HepG2 (cell line): Measurements from ENCODE around the gene SPON2. TPM values are rescaled to one million over a fixed set of nuclear protein-coding genes. Genes with fewer than 3 reads are reported as not detected.

Experiments used
- ATAC-seq: fragments of 200-7000 bp; cut with Tn5 transposase; 3 replicates; pipeline ENCODE4 v1.9.1; 2020; ENCODE audit warnings: mild to moderate bottlenecking, moderate library complexity
- BruUV-seq: library from RNA; stranded (reverse); fragments of 400-500 nt; replicated peaks from 2 replicates; lab custom pipeline; 2021; lab: Mats Ljungman, UMichigan
- CTCF ChIA-PET: fragments of 300-600 bp; formaldehyde crosslinking; extraction: SDS; loops from one replicate; lab custom pipeline; 2021; ENCODE audit warnings: low total read pairs, inconsistent platforms, low intra/inter-chr PET ratio; lab: Yijun Ruan, JAX
- POLR2A ChIA-PET: fragments of 350-600 bp; sonication (Branson Sonifier 250); formaldehyde crosslinking; loops from one replicate; lab custom pipeline; 2020; ENCODE audit warnings: antibody characterized with exemption, inconsistent platforms; lab: Yijun Ruan, JAX
- DNase-seq: peaks from one replicate; pipeline ENCODE4 v3.0.0-alpha.2; 2015; ENCODE audit warnings: low spot score
- FAIRE-seq: peaks from 3 replicates; lab custom pipeline; 2011; peaks lifted over from hg19 to GRCh38; lab: Jason Lieb, UNC
- H2AFZ ChIP-seq: one replicate; pipeline ENCODE4 v1.6.1; 2011; ENCODE audit warnings: low read length, inconsistent platforms
- H3K27ac ChIP-seq: fragments of 300-600 bp; 3 replicates; pipeline ENCODE4 v1.8.0; 2011; ENCODE audit warnings: mixed run types, mild to moderate bottlenecking, mixed read lengths, low read length, inconsistent platforms; ENCODE audit not compliant: insufficient read depth; ENCODE audit errors: extremely low read length
- H3K27me3 ChIP-seq, 2 experiments: fragments of 200-600 bp in 1 of 2; 2 replicates in 1 of 2; 3 replicates in 1 of 2; pipeline versions ENCODE4 v1.6.0 to v1.8.0; 2011; ENCODE audit warnings: low read length in 2 of 2, mild to moderate bottlenecking in 2 of 2, moderate library complexity in 2 of 2, inconsistent platforms in 1 of 2; ENCODE audit not compliant: insufficient read depth in 2 of 2, control insufficient read depth in 1 of 2
- H3K36me3 ChIP-seq, 2 experiments: fragments of 200-600 bp in 1 of 2; replicated peaks in 1 of 2; 2 replicates in 1 of 2; 3 replicates in 1 of 2; pipeline versions ENCODE4 v1.5.1 to v1.8.0; 2011; ENCODE audit warnings: low read length in 2 of 2, inconsistent platforms in 1 of 2; ENCODE audit not compliant: insufficient read depth in 2 of 2, control insufficient read depth in 1 of 2
- H3K4me1 ChIP-seq: 2 replicates; pipeline ENCODE4 v1.5.1; 2012; ENCODE audit warnings: low read length, inconsistent platforms; ENCODE audit not compliant: insufficient read depth
- H3K4me2 ChIP-seq: 2 replicates; pipeline ENCODE4 v1.6.0; 2011; ENCODE audit warnings: low read depth, low read length, inconsistent platforms
- H3K4me3 ChIP-seq, 3 experiments: fragments of 200-600 bp in 1 of 3; sonication (generic), shearing (Covaris generic) in 1 of 3; replicated peaks in 1 of 3; 2 replicates each; pipeline ENCODE4 v1.5.1; 2011 to 2016; ENCODE audit warnings: low read length in 3 of 3, inconsistent platforms in 2 of 3, low read depth in 2 of 3, mild to moderate bottlenecking in 2 of 3, control low read depth in 1 of 3, mixed read lengths in 1 of 3; ENCODE audit not compliant: insufficient read depth in 1 of 3
- H3K79me2 ChIP-seq: one replicate; pipeline ENCODE4 v1.6.1; 2011; ENCODE audit warnings: low read length, inconsistent platforms; ENCODE audit not compliant: insufficient read depth
- H3K9ac ChIP-seq: 2 replicates; pipeline ENCODE4 v1.6.0; 2011; ENCODE audit warnings: mild to moderate bottlenecking, low read depth, low read length, inconsistent platforms; ENCODE audit not compliant: insufficient read depth
- H3K9me3 ChIP-seq: 2 replicates; pipeline ENCODE4 v1.5.1; 2012; ENCODE audit warnings: mild to moderate bottlenecking, low read length
- H4K20me1 ChIP-seq: 2 replicates; pipeline ENCODE4 v1.6.0; 2011; ENCODE audit warnings: inconsistent platforms, mild to moderate bottlenecking, low read length, moderate library complexity; ENCODE audit not compliant: insufficient read depth
- AGO1 ChIP-seq: fragments of 200-400 bp; formaldehyde crosslinking; IDR thresholded peaks from 2 replicates; pipeline ENCODE4 v1.6.1; 2017; ENCODE audit warnings: mild to moderate bottlenecking, low read depth, low read length, moderate library complexity; ENCODE audit not compliant: poor library complexity, severe bottlenecking
- AGO2 ChIP-seq: fragments of 200-400 bp; formaldehyde crosslinking; optimal IDR thresholded peaks from 2 replicates; pipeline ENCODE3; 2017; ENCODE audit warnings: mild to moderate bottlenecking, low read depth, low read length, moderate library complexity
- HIC2 ChIP-seq: sonication (generic); formaldehyde crosslinking; IDR thresholded peaks from 2 replicates; pipeline ENCODE4 v1.9.0; 2022; ENCODE audit warnings: low read depth, missing genetic modification reagents
- HNRNPL ChIP-seq: fragments of 200-400 bp; formaldehyde crosslinking; IDR thresholded peaks from 2 replicates; pipeline ENCODE4 v1.6.1; 2017; ENCODE audit warnings: mild to moderate bottlenecking, low read depth, low read length
- SIN3A ChIP-seq: IDR thresholded peaks from 2 replicates; pipeline ENCODE4 v1.6.1; 2011; ENCODE audit warnings: low read depth, mild to moderate bottlenecking, control low read depth, low read length, borderline replicate concordance
- ZBTB14 ChIP-seq: sonication (generic); formaldehyde crosslinking; IDR thresholded peaks from 2 replicates; pipeline ENCODE4 v1.4.0; 2020; ENCODE audit warnings: missing genetic modification reagents
- WGBS: methylation state at CpG from one replicate; pipeline ENCODE4 v1.1.6; 2017; ENCODE audit warnings: low lambda C conversion rate; 5-methylcytosine and 5-hydroxymethylcytosine counted together
- in situ Hi-C: cut with HindIII; loops from 2 replicates; pipeline ENCODE4 v1.10.0; 2017; ENCODE audit warnings: low pct_unique_long_range_greater_than_20kb; ENCODE audit not compliant: extremely low pct_ligation_motif_present
- intact Hi-C: fragments of 100-400 bp; cut with micrococcal nuclease; formaldehyde crosslinking; loops from one replicate; pipeline ENCODE4 v1.10.0; 2022; ENCODE audit not compliant: unreplicated experiment
- polyA plus RNA-seq, 8 experiments: library from polyadenylated mRNA; depleted of rRNA in 3 of 8; stranded (reverse) in 7 of 8; unstranded in 1 of 8; fragments of >200 nt; fragmentation: Illumina TruSeq in 4 of 8; extraction: Trizol in 4 of 8; gene quantifications; 2 replicates each; pipeline versions ENCODE4 v1.2.1 to v1.2.3, GENCODE V29; 2011 to 2016; ENCODE audit warnings: low read depth in 4 of 8, missing spikeins in 1 of 8, mixed read lengths in 1 of 8; ENCODE audit not compliant: insufficient read depth in 1 of 8
- total RNA-seq, 5 experiments: library from RNA; depleted of rRNA; stranded (reverse); fragments of >200 nt; fragmentation: Illumina TruSeq; extraction: Trizol; gene quantifications; 2 replicates each; pipeline ENCODE4 v1.2.3, GENCODE V29; 2016; ENCODE audit warnings: low read depth in 1 of 5
- TF ChIP-seq, protein P1 (sequence below): sonication (generic); formaldehyde crosslinking; IDR thresholded peaks from 2 replicates; pipeline ENCODE4 v1.4.0; 2020; ENCODE audit warnings: mild to moderate bottlenecking, missing genetic modification reagents
- TF ChIP-seq, protein P2 (sequence below): sonication (generic); formaldehyde crosslinking; IDR thresholded peaks from 2 replicates; pipeline ENCODE4 v1.4.0; 2020; ENCODE audit warnings: missing genetic modification reagents, borderline replicate concordance
- TF ChIP-seq, protein P3 (sequence below): sonication (generic); formaldehyde crosslinking; IDR thresholded peaks from 2 replicates; pipeline ENCODE4 v1.4.0; 2020; ENCODE audit warnings: missing genetic modification reagents

Gene SPON2
- total and polyA plus RNA-seq, 2 of the 13 experiments (the other 11 are each of a cell fraction or from before 2014, with no cell fraction given), result 17.4 to 55.2 TPM

DNA sequence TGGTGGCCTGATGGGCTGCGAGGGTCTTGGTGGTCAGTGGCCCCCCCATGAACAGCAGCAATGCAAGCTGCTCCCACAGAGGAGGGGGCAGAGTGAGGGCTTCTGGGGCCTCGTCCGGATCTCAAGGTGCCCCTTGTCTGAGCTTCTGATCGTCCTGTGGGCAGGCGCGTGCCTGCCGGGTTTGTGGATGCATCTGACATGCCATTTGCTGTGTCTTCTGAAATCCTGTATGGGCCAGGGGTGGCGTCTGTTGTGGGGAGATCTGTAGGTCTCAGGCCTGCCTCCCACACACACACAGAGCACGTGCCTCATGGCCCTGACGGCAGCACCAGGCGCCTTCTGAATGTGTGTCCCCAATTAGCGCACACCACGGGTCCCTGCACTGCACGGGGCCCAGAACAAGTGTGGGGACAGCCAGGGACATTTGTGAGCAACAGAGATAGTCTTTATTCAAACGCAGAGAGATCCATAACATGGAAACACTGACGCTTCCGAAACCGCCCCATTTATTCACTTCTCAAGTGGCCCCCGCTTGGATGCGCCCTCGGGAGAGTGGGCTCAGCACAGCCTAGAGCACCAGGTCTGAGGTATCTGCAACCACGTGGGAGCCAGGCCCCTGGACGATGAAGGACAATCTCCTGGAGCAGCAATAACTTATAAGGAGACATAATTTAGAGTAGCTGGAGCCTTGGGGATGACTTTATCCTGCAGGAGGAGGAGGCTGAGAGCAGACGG, 5.7 kb downstream of the SPON2 start:
- Histone ChIP-seq H4K20me1 (no peaks in the 10 kb centered on the region), H3K9ac (no peak overlapping the region), H3K36me3 (peaks cover 3 to 9% of the 10 kb centered on the region in 2 experiments; a peak in 2 of 5 replicates), H3K4me1 (peaks cover 11% of the 10 kb centered on the region; the same call in 1 of the 2 replicates), H3K4me3 (no peak overlapping the region), H3K27ac (no peak overlapping the region), H3K9me3 (no peaks in the 10 kb centered on the region), H3K79me2 (no peaks in the 10 kb centered on the region), H2AFZ (no peak overlapping the region), H3K27me3 (peaks cover 2 to 6% of the 10 kb centered on the region in 2 experiments; a peak in 3 of 5 replicates), H3K4me2 (0 out of 2 replicates have a peak overlapping the region, but pooled peaks have one; percentile 1)
- no peak for DNase-seq
- ChIA-PET CTCF (interaction anchor here (1.1 to 1.5 kb wide), 2 partner anchors 101 to 119 kb away, joined by 3 to 4 read pairs; no protein-coding TSS in a partner anchor), POLR2A (no interaction called here)
- no TSS peak for BruUV-seq
- intact Hi-C loops (loop anchor here (1.0 kb wide), 1 partner anchor 102 kb away; no protein-coding TSS in a partner anchor), in situ Hi-C loops (no loop called here)
- no peak for FAIRE-seq
- WGBS, result 58% methylated on average over 9 of the region's 24 CpGs
- peak; percentile 16 for ATAC-seq
- TF ChIP-seq SIN3A, result no peak
- TF ChIP-seq AGO2, result peak; percentile 84
- TF ChIP-seq, protein P1, sequence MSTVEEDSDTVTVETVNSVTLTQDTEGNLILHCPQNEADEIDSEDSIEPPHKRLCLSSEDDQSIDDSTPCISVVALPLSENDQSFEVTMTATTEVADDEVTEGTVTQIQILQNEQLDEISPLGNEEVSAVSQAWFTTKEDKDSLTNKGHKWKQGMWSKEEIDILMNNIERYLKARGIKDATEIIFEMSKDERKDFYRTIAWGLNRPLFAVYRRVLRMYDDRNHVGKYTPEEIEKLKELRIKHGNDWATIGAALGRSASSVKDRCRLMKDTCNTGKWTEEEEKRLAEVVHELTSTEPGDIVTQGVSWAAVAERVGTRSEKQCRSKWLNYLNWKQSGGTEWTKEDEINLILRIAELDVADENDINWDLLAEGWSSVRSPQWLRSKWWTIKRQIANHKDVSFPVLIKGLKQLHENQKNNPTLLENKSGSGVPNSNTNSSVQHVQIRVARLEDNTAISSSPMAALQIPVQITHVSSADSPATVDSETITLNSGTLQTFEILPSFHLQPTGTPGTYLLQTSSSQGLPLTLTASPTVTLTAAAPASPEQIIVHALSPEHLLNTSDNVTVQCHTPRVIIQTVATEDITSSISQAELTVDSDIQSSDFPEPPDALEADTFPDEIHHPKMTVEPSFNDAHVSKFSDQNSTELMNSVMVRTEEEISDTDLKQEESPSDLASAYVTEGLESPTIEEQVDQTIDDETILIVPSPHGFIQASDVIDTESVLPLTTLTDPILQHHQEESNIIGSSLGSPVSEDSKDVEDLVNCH (CRISPR knock-in tag), result no peak
- TF ChIP-seq, protein P2, sequence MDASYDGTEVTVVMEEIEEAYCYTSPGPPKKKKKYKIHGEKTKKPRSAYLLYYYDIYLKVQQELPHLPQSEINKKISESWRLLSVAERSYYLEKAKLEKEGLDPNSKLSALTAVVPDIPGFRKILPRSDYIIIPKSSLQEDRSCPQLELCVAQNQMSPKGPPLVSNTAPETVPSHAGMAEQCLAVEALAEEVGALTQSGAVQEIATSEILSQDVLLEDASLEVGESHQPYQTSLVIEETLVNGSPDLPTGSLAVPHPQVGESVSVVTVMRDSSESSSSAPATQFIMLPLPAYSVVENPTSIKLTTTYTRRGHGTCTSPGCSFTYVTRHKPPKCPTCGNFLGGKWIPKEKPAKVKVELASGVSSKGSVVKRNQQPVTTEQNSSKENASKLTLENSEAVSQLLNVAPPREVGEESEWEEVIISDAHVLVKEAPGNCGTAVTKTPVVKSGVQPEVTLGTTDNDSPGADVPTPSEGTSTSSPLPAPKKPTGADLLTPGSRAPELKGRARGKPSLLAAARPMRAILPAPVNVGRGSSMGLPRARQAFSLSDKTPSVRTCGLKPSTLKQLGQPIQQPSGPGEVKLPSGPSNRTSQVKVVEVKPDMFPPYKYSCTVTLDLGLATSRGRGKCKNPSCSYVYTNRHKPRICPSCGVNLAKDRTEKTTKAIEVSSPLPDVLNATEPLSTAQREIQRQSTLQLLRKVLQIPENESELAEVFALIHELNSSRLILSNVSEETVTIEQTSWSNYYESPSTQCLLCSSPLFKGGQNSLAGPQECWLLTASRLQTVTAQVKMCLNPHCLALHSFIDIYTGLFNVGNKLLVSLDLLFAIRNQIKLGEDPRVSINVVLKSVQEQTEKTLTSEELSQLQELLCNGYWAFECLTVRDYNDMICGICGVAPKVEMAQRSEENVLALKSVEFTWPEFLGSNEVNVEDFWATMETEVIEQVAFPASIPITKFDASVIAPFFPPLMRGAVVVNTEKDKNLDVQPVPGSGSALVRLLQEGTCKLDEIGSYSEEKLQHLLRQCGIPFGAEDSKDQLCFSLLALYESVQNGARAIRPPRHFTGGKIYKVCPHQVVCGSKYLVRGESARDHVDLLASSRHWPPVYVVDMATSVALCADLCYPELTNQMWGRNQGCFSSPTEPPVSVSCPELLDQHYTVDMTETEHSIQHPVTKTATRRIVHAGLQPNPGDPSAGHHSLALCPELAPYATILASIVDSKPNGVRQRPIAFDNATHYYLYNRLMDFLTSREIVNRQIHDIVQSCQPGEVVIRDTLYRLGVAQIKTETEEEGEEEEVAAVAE (CRISPR knock-in tag), result no peak
- TF ChIP-seq, protein P3, sequence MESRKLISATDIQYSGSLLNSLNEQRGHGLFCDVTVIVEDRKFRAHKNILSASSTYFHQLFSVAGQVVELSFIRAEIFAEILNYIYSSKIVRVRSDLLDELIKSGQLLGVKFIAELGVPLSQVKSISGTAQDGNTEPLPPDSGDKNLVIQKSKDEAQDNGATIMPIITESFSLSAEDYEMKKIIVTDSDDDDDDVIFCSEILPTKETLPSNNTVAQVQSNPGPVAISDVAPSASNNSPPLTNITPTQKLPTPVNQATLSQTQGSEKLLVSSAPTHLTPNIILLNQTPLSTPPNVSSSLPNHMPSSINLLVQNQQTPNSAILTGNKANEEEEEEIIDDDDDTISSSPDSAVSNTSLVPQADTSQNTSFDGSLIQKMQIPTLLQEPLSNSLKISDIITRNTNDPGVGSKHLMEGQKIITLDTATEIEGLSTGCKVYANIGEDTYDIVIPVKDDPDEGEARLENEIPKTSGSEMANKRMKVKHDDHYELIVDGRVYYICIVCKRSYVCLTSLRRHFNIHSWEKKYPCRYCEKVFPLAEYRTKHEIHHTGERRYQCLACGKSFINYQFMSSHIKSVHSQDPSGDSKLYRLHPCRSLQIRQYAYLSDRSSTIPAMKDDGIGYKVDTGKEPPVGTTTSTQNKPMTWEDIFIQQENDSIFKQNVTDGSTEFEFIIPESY (CRISPR knock-in tag), result peak; percentile 73; the same call in 1 of the 2 replicates
- TF ChIP-seq AGO1, result peak; percentile 89
- TF ChIP-seq ZBTB14, result 0 out of 2 replicates have a peak, but pooled peaks have one; percentile 36
- TF ChIP-seq HNRNPL, result no peak
- no peak for TF ChIP-seq HIC2 (CRISPR knock-in tag)
